Suppressor macrophage treated with lipopolysaccharide for 1 hour (primary cell): ENCODE measurements around the gene OSBPL8.
"Not testable (repeated sequence)": the region's sequence is repeated elsewhere in the genome, so short reads cannot be mapped to it uniquely, and the experiment has no call there.

Experiments
- DNase-seq, 3 donors: peaks; one replicate each; pipeline ENCODE4 v3.0.0-alpha.2; 2020 to 2022

OSBPL8 gene

GRCh38 chr12:76413121-76413520, 146.4 kb downstream of the OSBPL8 start:
- DNase-seq = no peak

- DNase-seq = no peak
Observed at GRCh38 chr12:76410781-76411180, 148.8 kb downstream of the OSBPL8 start.

- DNase-seq = peak in 1 of 3 donors; percentile 7
Observed at GRCh38 chr12:76410371-76410770, 149.2 kb downstream of the OSBPL8 start.

GRCh38 chr12:76409074-76409473, 150.5 kb downstream of the OSBPL8 start:
- no peak for DNase-seq

- no peak for DNase-seq
Observed at GRCh38 chr12:76407710-76408109, 151.9 kb downstream of the OSBPL8 start.

GRCh38 chr12:76402259-76402658, 157.3 kb downstream of the OSBPL8 start:
- DNase-seq = no peak

GRCh38 chr12:76400136-76400535, 159.4 kb downstream of the OSBPL8 start:
- DNase-seq = no peak

- peak in 1 of 3 donors; percentile 11 for DNase-seq
Observed at GRCh38 chr12:76399040-76399439, 160.5 kb downstream of the OSBPL8 start.

- DNase-seq = no peak
Observed at GRCh38 chr12:76398106-76398505, 161.5 kb downstream of the OSBPL8 start.

- no peak for DNase-seq
Observed at GRCh38 chr12:76391461-76391860, 168.1 kb downstream of the OSBPL8 start.

- no peak for DNase-seq
Observed at GRCh38 chr12:76387614-76388013, 172.0 kb downstream of the OSBPL8 start.

GRCh38 chr12:76384560-76384959, 175.0 kb downstream of the OSBPL8 start:
- DNase-seq = no peak

GRCh38 chr12:76383988-76384387, 175.6 kb downstream of the OSBPL8 start:
- no peak for DNase-seq

GRCh38 chr12:76379261-76379660, 180.3 kb downstream of the OSBPL8 start:
- DNase-seq = no peak

GRCh38 chr12:76376876-76377275, 182.7 kb downstream of the OSBPL8 start:
- not testable (repeated sequence) for DNase-seq

GRCh38 chr12:76375939-76376338, 183.6 kb downstream of the OSBPL8 start:
- DNase-seq = no peak

GRCh38 chr12:76375470-76375869, 184.1 kb downstream of the OSBPL8 start:
- no peak for DNase-seq

- DNase-seq = no peak
Observed at GRCh38 chr12:76374386-76375020, 185.1 kb downstream of the OSBPL8 start.

- no peak for DNase-seq
Observed at GRCh38 chr12:76368230-76368629, 191.3 kb downstream of the OSBPL8 start.

GRCh38 chr12:76366163-76366562, 193.4 kb downstream of the OSBPL8 start:
- no peak for DNase-seq

GRCh38 chr12:76364131-76364530, 195.4 kb downstream of the OSBPL8 start:
- DNase-seq = not testable (repeated sequence)

- DNase-seq = no peak
Observed at GRCh38 chr12:76360316-76360715, 199.3 kb downstream of the OSBPL8 start.

GRCh38 chr12:76356071-76356470, 203.5 kb downstream of the OSBPL8 start:
- no peak for DNase-seq

GRCh38 chr12:76348079-76348901, 211.3 kb downstream of the OSBPL8 start, which contains the start of gene BBS10:
Gene BBS10 (minus strand): TSS chr12:76348415. CDS start chr12:76348358, 57 bp downstream.
- DNase-seq = peak; percentile 94 to 95 (median 95)
